HEK293 (cell line): ENCODE data around the gene ABCG4.

ENCODE experiments used
- ZNF558 ChIP-seq: fragments of 450-650 bp; formaldehyde crosslinking; IDR thresholded peaks from 2 replicates; pipeline ENCODE4 v1.5.1; 2016; ENCODE audit warnings: missing biosample characterization, missing genetic modification characterization
- TF ChIP-seq, protein P1 (sequence below): fragments of 450-650 bp; formaldehyde crosslinking; IDR thresholded peaks from 2 replicates; pipeline ENCODE4 v1.5.1; 2016; ENCODE audit warnings: missing biosample characterization, missing genetic modification characterization

DNA sequence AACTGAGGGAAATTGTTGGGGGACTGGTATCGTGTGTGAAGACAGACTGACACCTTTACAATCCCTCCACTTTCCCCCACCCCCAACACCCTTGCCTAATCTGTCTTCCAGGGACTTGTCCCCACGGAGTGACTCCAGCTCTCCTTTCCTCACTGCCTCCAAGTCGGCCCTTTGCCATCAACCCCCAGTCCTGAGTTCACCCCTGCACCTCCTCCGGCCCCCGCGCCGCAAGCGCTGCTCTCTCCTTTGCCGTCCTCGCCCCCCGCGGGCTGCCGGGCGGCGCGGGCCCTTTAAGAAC, 183 bp upstream of the ABCG4 start:
- no peak for TF ChIP-seq ZNF558 (tag by site-specific recombination)
- TF ChIP-seq, protein P1, sequence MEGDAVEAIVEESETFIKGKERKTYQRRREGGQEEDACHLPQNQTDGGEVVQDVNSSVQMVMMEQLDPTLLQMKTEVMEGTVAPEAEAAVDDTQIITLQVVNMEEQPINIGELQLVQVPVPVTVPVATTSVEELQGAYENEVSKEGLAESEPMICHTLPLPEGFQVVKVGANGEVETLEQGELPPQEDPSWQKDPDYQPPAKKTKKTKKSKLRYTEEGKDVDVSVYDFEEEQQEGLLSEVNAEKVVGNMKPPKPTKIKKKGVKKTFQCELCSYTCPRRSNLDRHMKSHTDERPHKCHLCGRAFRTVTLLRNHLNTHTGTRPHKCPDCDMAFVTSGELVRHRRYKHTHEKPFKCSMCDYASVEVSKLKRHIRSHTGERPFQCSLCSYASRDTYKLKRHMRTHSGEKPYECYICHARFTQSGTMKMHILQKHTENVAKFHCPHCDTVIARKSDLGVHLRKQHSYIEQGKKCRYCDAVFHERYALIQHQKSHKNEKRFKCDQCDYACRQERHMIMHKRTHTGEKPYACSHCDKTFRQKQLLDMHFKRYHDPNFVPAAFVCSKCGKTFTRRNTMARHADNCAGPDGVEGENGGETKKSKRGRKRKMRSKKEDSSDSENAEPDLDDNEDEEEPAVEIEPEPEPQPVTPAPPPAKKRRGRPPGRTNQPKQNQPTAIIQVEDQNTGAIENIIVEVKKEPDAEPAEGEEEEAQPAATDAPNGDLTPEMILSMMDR (tag by site-specific recombination), result no peak
